C1 segment of cervical spinal cord (tissue), 14 donors: ENCODE results near the gene FNBP1L.
"Not testable (repeated sequence)": the region's sequence is repeated elsewhere in the genome, so short reads cannot be mapped to it uniquely, and the experiment has no call there.

Source experiments
- DNase-seq, 14 donors: peaks; one replicate each; lab custom pipeline; 2025; lab: John Stamatoyannopoulos, UW

FNBP1L gene

GRCh38 chr1:93442741-93443140 lies 5.2 kb upstream of the FNBP1L start:
- DNase-seq, result no peak

GRCh38 chr1:93443454-93443853 lies 4.5 kb upstream of the FNBP1L start:
- DNase-seq, result no peak

- peak in 7 of 14 donors; percentile 4 to 50 (median 15) for DNase-seq
Observed at GRCh38 chr1:93446837-93447451, 974 bp upstream of the FNBP1L start.

- peak in 8 of 14 donors; percentile 5 to 43 (median 32) for DNase-seq
Observed at GRCh38 chr1:93448292-93448982, 519 bp downstream of the FNBP1L start.

GRCh38 chr1:93448983-93449804 lies 1.3 kb downstream of the FNBP1L start:
- DNase-seq, result peak in 2 of 14 donors; percentile 7 to 18

- DNase-seq, result no peak
Observed at GRCh38 chr1:93450321-93450720, 2.4 kb downstream of the FNBP1L start.

- no peak for DNase-seq
Observed at GRCh38 chr1:93453911-93454310, 6.0 kb downstream of the FNBP1L start.

- no peak for DNase-seq
Observed at GRCh38 chr1:93459126-93459525, 11.2 kb downstream of the FNBP1L start.

- no peak for DNase-seq
Observed at GRCh38 chr1:93461236-93461635, 13.3 kb downstream of the FNBP1L start.

- DNase-seq, result no peak
Observed at GRCh38 chr1:93463960-93464359, 16.0 kb downstream of the FNBP1L start.

GRCh38 chr1:93465371-93466082 lies 17.6 kb downstream of the FNBP1L start:
- DNase-seq, result not testable (repeated sequence)

GRCh38 chr1:93467606-93468005 lies 19.7 kb downstream of the FNBP1L start:
- DNase-seq, result no peak

- no peak for DNase-seq
Observed at GRCh38 chr1:93468662-93469061, 20.7 kb downstream of the FNBP1L start.

- DNase-seq, result not testable (repeated sequence)
Observed at GRCh38 chr1:93469223-93469622, 21.3 kb downstream of the FNBP1L start.

- no peak for DNase-seq
Observed at GRCh38 chr1:93471284-93471683, 23.4 kb downstream of the FNBP1L start.

- no peak for DNase-seq
Observed at GRCh38 chr1:93471911-93472310, 24.0 kb downstream of the FNBP1L start.

GRCh38 chr1:93474321-93474720 lies 26.4 kb downstream of the FNBP1L start:
- DNase-seq, result no peak

- DNase-seq, result no peak
Observed at GRCh38 chr1:93475681-93476080, 27.8 kb downstream of the FNBP1L start.

- DNase-seq, result not testable (repeated sequence)
Observed at GRCh38 chr1:93479133-93479745, 31.3 kb downstream of the FNBP1L start.

- not testable (repeated sequence) for DNase-seq
Observed at GRCh38 chr1:93481899-93482298, 34.0 kb downstream of the FNBP1L start.

- no peak for DNase-seq
Observed at GRCh38 chr1:93483200-93483599, 35.3 kb downstream of the FNBP1L start.
